ENCODE results near the gene KLK13.

Gene KLK13
- total RNA-seq, result 0 reads per million in 4 experiments

GRCh38 chr19:51064534-51065220 is at the start of gene KLK13:
TSS of gene KLK13 (minus strand) at chr19:51065092. CDS start at chr19:51065067, 25 bp downstream.
- DNase-seq, result no peak

GRCh38 chr19:51114087-51114729 is 49.3 kb upstream of the KLK13 start:
- DNase-seq, result no peak

- no peak for DNase-seq
Observed at GRCh38 chr19:51111606-51112005, 46.7 kb upstream of the KLK13 start.

- DNase-seq, result no peak
Observed at GRCh38 chr19:51110666-51110971, 45.7 kb upstream of the KLK13 start.

- no peak for DNase-seq
Observed at GRCh38 chr19:51108805-51109146, 43.9 kb upstream of the KLK13 start.

- peak; percentile 97 for DNase-seq
Observed at GRCh38 chr19:51108066-51108804, 43.3 kb upstream of the KLK13 start, which contains the start of gene CTU1. TSS of gene CTU1 (minus strand) at chr19:51108409. CDS start at chr19:51104569, 3,840 bp downstream.

GRCh38 chr19:51107406-51108065 is 42.6 kb upstream of the KLK13 start:
- no peak for DNase-seq

- DNase-seq, result no peak
Observed at GRCh38 chr19:51103926-51104341, 39.0 kb upstream of the KLK13 start.

GRCh38 chr19:51102991-51103390 is 38.1 kb upstream of the KLK13 start:
- no peak for DNase-seq

GRCh38 chr19:51101171-51101865 is 36.4 kb upstream of the KLK13 start:
- no peak for DNase-seq

GRCh38 chr19:51100601-51101000 is 35.7 kb upstream of the KLK13 start:
- no peak for DNase-seq

- DNase-seq, result no peak
Observed at GRCh38 chr19:51099047-51099382, 34.1 kb upstream of the KLK13 start.

GRCh38 chr19:51098365-51099046 is 33.6 kb upstream of the KLK13 start:
- DNase-seq, result peak; percentile 15

GRCh38 chr19:51097796-51098195 is 32.9 kb upstream of the KLK13 start:
- no peak for DNase-seq

- DNase-seq, result peak; percentile 61
Observed at GRCh38 chr19:51097166-51097738, 32.4 kb upstream of the KLK13 start.

GRCh38 chr19:51096473-51097165 is 31.7 kb upstream of the KLK13 start:
- DNase-seq, result no peak

GRCh38 chr19:51094696-51095279 is 29.9 kb upstream of the KLK13 start:
- peak; percentile 20 for DNase-seq

- DNase-seq, result no peak
Observed at GRCh38 chr19:51093510-51094345, 28.8 kb upstream of the KLK13 start.

- DNase-seq, result no peak
Observed at GRCh38 chr19:51093101-51093500, 28.2 kb upstream of the KLK13 start.

Measured in effector CD8-positive, alpha-beta T cell (primary cell).